Neural crest cell (in vitro differentiated cells): ENCODE data around the gene FBXL4. TPM values are rescaled to one million over a fixed set of nuclear protein-coding genes. Genes with fewer than 3 reads are reported as not detected.
"Not testable (repeated sequence)": the region's sequence is repeated elsewhere in the genome, so short reads cannot be mapped to it uniquely, and the experiment has no call there.

ENCODE experiments used
- DNase-seq: peaks from one replicate; pipeline ENCODE4 v3.0.0; 2021; ENCODE audit warnings: low read depth, mixed read lengths, low spot score
- H3K27ac Mint-ChIP-seq: one replicate; pipeline ENCODE4 v1.8.0; 2021; ENCODE audit warnings: mild to moderate bottlenecking, mixed read lengths; ENCODE audit not compliant: unreplicated experiment
- H3K27me3 Mint-ChIP-seq: 2 replicates; pipeline ENCODE4 v1.8.0; 2021; ENCODE audit warnings: low read depth, mild to moderate bottlenecking, mixed read lengths
- H3K36me3 Mint-ChIP-seq: 2 replicates; pipeline ENCODE4 v1.8.0; 2021; ENCODE audit warnings: low read depth, mild to moderate bottlenecking, mixed read lengths
- H3K4me1 Mint-ChIP-seq: 2 replicates; pipeline ENCODE4 v1.8.0; 2021; ENCODE audit warnings: mixed read lengths
- H3K4me3 Mint-ChIP-seq: one replicate; pipeline ENCODE4 v1.8.0; 2021; ENCODE audit warnings: mild to moderate bottlenecking, mixed read lengths
- H3K9me3 Mint-ChIP-seq: 2 replicates; pipeline ENCODE4 v1.8.0; 2021; ENCODE audit warnings: mixed read lengths
- CTCF ChIP-seq: fragments of 200-600 bp; sonication (generic); conservative IDR thresholded peaks from 2 replicates; pipeline ENCODE4 v1.5.0; 2021; ENCODE audit warnings: antibody characterized with exemption, mild to moderate bottlenecking
- total RNA-seq: library from RNA; stranded (reverse); gene quantifications from 2 replicates; pipeline ENCODE4 v1.2.1, GENCODE V29; 2021

Gene FBXL4
- total RNA-seq, 1 donor from 2014 or later: 10.2 TPM

- H3K36me3 Mint-ChIP-seq: peaks cover 31% of the 10 kb centered on the region
- H3K27me3 Mint-ChIP-seq: no peaks in the 10 kb centered on the region
- no peaks in the 10 kb centered on the region for H3K9me3 Mint-ChIP-seq
- no peaks in the 10 kb centered on the region for H3K4me1 Mint-ChIP-seq
- TF ChIP-seq CTCF: no peak
- no peak overlapping the region for H3K27ac Mint-ChIP-seq
- DNase-seq: no peak
- H3K4me3 Mint-ChIP-seq: no peak overlapping the region
Observed at GRCh38 chr6:98909236-98909635, 38.5 kb downstream of the FBXL4 start.

- DNase-seq, H3K9me3 Mint-ChIP-seq, H3K4me3 Mint-ChIP-seq, H3K27me3 Mint-ChIP-seq, H3K4me1 Mint-ChIP-seq, H3K27ac Mint-ChIP-seq: not testable (repeated sequence)
- H3K36me3 Mint-ChIP-seq: peaks cover 14% of the 10 kb centered on the region
Observed at GRCh38 chr6:98906342-98906741, 41.4 kb downstream of the FBXL4 start.

GRCh38 chr6:98905759-98906158, 42.0 kb downstream of the FBXL4 start:
- Mint-ChIP-seq H3K4me3 (no peak overlapping the region), H3K36me3 (peaks cover 20% of the 10 kb centered on the region), H3K27ac (no peak overlapping the region), H3K27me3 (no peaks in the 10 kb centered on the region), H3K9me3 (no peaks in the 10 kb centered on the region), H3K4me1 (no peaks in the 10 kb centered on the region)
- TF ChIP-seq CTCF: no peak
- no peak for DNase-seq

GRCh38 chr6:98904096-98904495, 43.6 kb downstream of the FBXL4 start:
- Mint-ChIP-seq H3K27ac (no peak overlapping the region), H3K27me3 (no peaks in the 10 kb centered on the region), H3K4me1 (no peaks in the 10 kb centered on the region), H3K36me3 (peaks cover 22% of the 10 kb centered on the region), H3K9me3 (no peaks in the 10 kb centered on the region), H3K4me3 (no peak overlapping the region)
- DNase-seq: no peak
- no peak for TF ChIP-seq CTCF

- H3K9me3 Mint-ChIP-seq: peaks cover 3% of the 10 kb centered on the region
- no peak for TF ChIP-seq CTCF
- no peak overlapping the region for H3K27ac Mint-ChIP-seq
- no peak overlapping the region for H3K4me3 Mint-ChIP-seq
- no peak for DNase-seq
- no peaks in the 10 kb centered on the region for H3K27me3 Mint-ChIP-seq
- peaks cover 26% of the 10 kb centered on the region for H3K36me3 Mint-ChIP-seq
- no peaks in the 10 kb centered on the region for H3K4me1 Mint-ChIP-seq
Observed at GRCh38 chr6:98900706-98901105, 47.0 kb downstream of the FBXL4 start.

- H3K36me3 Mint-ChIP-seq: peaks cover 17% of the 10 kb centered on the region
- no peak overlapping the region for H3K4me3 Mint-ChIP-seq
- peaks cover 3% of the 10 kb centered on the region for H3K9me3 Mint-ChIP-seq
- peaks cover 8% of the 10 kb centered on the region for H3K4me1 Mint-ChIP-seq
- TF ChIP-seq CTCF: no peak
- H3K27me3 Mint-ChIP-seq: no peaks in the 10 kb centered on the region
- DNase-seq: no peak
- no peak overlapping the region for H3K27ac Mint-ChIP-seq
Observed at GRCh38 chr6:98894810-98895209, 52.9 kb downstream of the FBXL4 start.
